Measurements from ENCODE around the gene SLC22A25. TPM values are rescaled to one million over a fixed set of nuclear protein-coding genes. Genes with fewer than 3 reads are reported as not detected.

The SLC22A25 gene
- total and polyA plus RNA-seq, 2 of the 13 experiments (the other 11 are each of a cell fraction or from before 2014, with no cell fraction given): 0.18 to 0.42 TPM

DNA sequence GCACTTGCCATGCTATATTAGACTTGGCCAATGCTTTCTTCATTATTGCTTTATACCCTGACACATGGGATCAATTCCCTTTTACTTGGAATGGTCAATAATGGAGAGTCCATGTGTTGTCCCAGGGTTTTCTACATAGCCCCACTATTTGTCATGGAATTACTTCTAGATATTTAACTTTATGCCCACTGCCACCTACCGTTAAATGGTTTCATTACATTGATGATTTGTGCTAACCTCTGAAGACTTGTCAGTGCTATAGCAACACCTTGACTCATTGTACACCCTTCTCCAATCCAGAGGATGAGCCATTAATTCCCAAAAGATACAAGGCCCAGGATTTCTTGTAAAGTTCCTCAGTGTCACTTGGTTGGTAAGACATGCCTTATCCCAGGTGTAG lies 31.4 kb upstream of the SLC22A25 start:
- ChIA-PET CTCF (ENCODE audit: low intra/inter-chr PET ratio, low total read pairs) (interaction anchor here (2.1 to 2.2 kb wide), 2 partner anchors 62 to 146 kb away, joined by 6 to 14 read pairs; no protein-coding TSS in a partner anchor), POLR2A (no interaction called here)
- peak; percentile 60 for DNase-seq (ENCODE audit: low spot score)
- intact Hi-C loops (cut with micrococcal nuclease; ENCODE audit: unreplicated experiment) (loop anchor here (1.0 to 5.0 kb wide), 3 partner anchors 62 to 239 kb away; no protein-coding TSS in a partner anchor), in situ Hi-C loops (cut with HindIII; ENCODE audit: extremely low pct_ligation_motif_present, low pct_unique_long_range_greater_than_20kb) (loop anchor here (10.0 kb wide), 1 partner anchor 150 kb away; no protein-coding TSS in a partner anchor)
- no peaks in the 10 kb centered on the region for H3K9me3 ChIP-seq (ENCODE audit: low read length)
- H2AFZ ChIP-seq (ENCODE audit: low read length): no peak overlapping the region
- no peak overlapping the region for H3K4me3 ChIP-seq (replicated peaks in 1 of 3; ENCODE audit: insufficient read depth in 1 of 3, low read depth in 2 of 3, low read length in 3 of 3)
- H3K9ac ChIP-seq (ENCODE audit: insufficient read depth, low read depth, low read length): no peak overlapping the region
- peak; percentile 73 for FAIRE-seq
- H3K27ac ChIP-seq (ENCODE audit: extremely low read length, insufficient read depth, low read length): no peak overlapping the region
- H3K4me1 ChIP-seq (ENCODE audit: insufficient read depth, low read length): peaks cover 30% of the 10 kb centered on the region
- BruUV-seq (replicated peaks): no TSS peak
- H4K20me1 ChIP-seq (ENCODE audit: insufficient read depth, low read length): no peaks in the 10 kb centered on the region
- ATAC-seq: peak; percentile 69
- no peaks in the 10 kb centered on the region for H3K27me3 ChIP-seq (ENCODE audit: control insufficient read depth in 1 of 2, insufficient read depth in 2 of 2, low read length in 2 of 2)
- H3K36me3 ChIP-seq (replicated peaks in 1 of 2; ENCODE audit: control insufficient read depth in 1 of 2, insufficient read depth in 2 of 2, low read length in 2 of 2): no peaks in the 10 kb centered on the region
- peak; percentile 66 for TF ChIP-seq RAD21 (CRISPR knock-in tag; IDR thresholded peaks at IDR 0.05)
- TF ChIP-seq, protein P1, sequence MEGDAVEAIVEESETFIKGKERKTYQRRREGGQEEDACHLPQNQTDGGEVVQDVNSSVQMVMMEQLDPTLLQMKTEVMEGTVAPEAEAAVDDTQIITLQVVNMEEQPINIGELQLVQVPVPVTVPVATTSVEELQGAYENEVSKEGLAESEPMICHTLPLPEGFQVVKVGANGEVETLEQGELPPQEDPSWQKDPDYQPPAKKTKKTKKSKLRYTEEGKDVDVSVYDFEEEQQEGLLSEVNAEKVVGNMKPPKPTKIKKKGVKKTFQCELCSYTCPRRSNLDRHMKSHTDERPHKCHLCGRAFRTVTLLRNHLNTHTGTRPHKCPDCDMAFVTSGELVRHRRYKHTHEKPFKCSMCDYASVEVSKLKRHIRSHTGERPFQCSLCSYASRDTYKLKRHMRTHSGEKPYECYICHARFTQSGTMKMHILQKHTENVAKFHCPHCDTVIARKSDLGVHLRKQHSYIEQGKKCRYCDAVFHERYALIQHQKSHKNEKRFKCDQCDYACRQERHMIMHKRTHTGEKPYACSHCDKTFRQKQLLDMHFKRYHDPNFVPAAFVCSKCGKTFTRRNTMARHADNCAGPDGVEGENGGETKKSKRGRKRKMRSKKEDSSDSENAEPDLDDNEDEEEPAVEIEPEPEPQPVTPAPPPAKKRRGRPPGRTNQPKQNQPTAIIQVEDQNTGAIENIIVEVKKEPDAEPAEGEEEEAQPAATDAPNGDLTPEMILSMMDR (CRISPR knock-in tag; IDR thresholded peaks at IDR 0.05): peak; percentile 61
- peak; percentile 75 for TF ChIP-seq STAG1 (CRISPR knock-in tag; IDR thresholded peaks at IDR 0.05)
- TF ChIP-seq, protein P2, sequence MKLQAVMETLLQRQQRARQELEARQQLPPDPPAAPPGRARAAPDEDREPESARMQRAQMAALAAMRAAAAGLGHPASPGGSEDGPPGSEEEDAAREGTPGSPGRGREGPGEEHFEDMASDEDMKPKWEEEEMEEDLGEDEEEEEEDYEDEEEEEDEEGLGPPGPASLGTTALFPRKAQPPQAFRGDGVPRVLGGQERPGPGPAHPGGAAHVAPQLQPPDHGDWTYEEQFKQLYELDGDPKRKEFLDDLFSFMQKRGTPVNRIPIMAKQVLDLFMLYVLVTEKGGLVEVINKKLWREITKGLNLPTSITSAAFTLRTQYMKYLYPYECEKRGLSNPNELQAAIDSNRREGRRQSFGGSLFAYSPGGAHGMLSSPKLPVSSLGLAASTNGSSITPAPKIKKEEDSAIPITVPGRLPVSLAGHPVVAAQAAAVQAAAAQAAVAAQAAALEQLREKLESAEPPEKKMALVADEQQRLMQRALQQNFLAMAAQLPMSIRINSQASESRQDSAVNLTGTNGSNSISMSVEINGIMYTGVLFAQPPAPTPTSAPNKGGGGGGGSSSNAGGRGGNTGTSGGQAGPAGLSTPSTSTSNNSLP (IDR thresholded peaks at IDR 0.05; ENCODE audit: low read depth, low read length): peak; percentile 61; the same call in 1 of the 2 replicates
- TF ChIP-seq, protein P3, sequence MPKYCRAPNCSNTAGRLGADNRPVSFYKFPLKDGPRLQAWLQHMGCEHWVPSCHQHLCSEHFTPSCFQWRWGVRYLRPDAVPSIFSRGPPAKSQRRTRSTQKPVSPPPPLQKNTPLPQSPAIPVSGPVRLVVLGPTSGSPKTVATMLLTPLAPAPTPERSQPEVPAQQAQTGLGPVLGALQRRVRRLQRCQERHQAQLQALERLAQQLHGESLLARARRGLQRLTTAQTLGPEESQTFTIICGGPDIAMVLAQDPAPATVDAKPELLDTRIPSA (CRISPR knock-in tag; IDR thresholded peaks at IDR 0.05; ENCODE audit: borderline replicate concordance): no peak
- TF ChIP-seq CBX1 (IDR thresholded peaks at IDR 0.05; ENCODE audit: low read depth): no peak
- TF ChIP-seq SMC3 (IDR thresholded peaks at IDR 0.05; ENCODE audit: low read length): peak; percentile 75
- 0 out of 2 replicates have a peak, but pooled peaks have one; percentile 23 for TF ChIP-seq IRF2 (CRISPR knock-in tag; IDR thresholded peaks at IDR 0.05)
- H3K79me2 ChIP-seq (ENCODE audit: insufficient read depth, low read length): no peaks in the 10 kb centered on the region
- 5% methylated on average over 1 of the region's 1 CpG for WGBS (ENCODE audit: low lambda C conversion rate)
- no peak overlapping the region for H3K4me2 ChIP-seq (ENCODE audit: low read depth, low read length)

Data from HepG2 (cell line).